Measurements from ENCODE around the gene TF.

GRCh38 chr3:133756716-133757694 lies 10.8 kb downstream of the TF start:
- TF ChIP-seq CTCF (IDR thresholded peaks at IDR 0.05; ENCODE audit: insufficient read depth, low read length, poor library complexity, severe bottlenecking) (no peak), EZH2phosphoT487 (conservative IDR thresholded peaks at IDR 0.05; ENCODE audit: low read length) (no peak)
